ENCODE data around the gene PGC.

The PGC gene

DNA sequence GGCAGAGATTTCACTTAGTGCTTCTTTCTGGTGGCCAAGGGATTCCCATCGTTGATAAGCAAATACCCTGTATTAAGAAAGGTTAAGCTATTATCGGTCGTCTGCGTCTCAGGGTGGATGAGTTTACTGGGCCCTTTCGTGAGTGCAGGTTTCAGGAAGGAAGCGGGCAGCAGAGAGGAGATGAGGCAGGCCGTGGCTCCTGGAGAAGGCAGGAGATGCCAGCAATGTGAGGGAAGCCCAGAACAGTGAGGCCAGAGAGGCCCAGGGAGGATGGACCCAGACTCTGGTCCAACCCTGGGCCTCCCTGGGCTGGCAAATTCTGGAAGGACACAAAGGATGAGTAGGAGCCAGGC, 23.0 kb downstream of the PGC start:
- H4K12ac ChIP-seq (ENCODE audit: low read depth, low read length): no peak overlapping the region
- no peak for DNase-seq
- no peak overlapping the region for H3K9ac ChIP-seq (ENCODE audit: low read length)
- H3K79me2 ChIP-seq (ENCODE audit: control insufficient read depth, insufficient read depth, low read length, poor library complexity): peaks cover 3% of the 10 kb centered on the region
- no peak overlapping the region for H3K4me2 ChIP-seq (ENCODE audit: low read length)
- peaks cover 13% of the 10 kb centered on the region for H3K79me1 ChIP-seq (ENCODE audit: low read length)
- H2BK5ac ChIP-seq (ENCODE audit: low read depth, low read length, poor library complexity): peak overlapping the region; percentile 7
- H3K36me3 ChIP-seq (ENCODE audit: control insufficient read depth in 1 of 2, insufficient read depth in 2 of 2, low read length in 2 of 2): no peaks in the 10 kb centered on the region
- no peak overlapping the region for H3K23ac ChIP-seq (ENCODE audit: low read length)
- no peak overlapping the region for H3K4ac ChIP-seq (ENCODE audit: low read depth, low read length)
- peak overlapping the region; percentile 56 for H3K18ac ChIP-seq (ENCODE audit: low read length)
- peak overlapping the region; percentile 18 for H2AFZ ChIP-seq (ENCODE audit: insufficient read depth, low read length, poor library complexity)
- H4K91ac ChIP-seq (ENCODE audit: low read depth, low read length): peak overlapping the region; percentile 46
- H2AK5ac ChIP-seq (ENCODE audit: low read length): peak overlapping the region; percentile 74
- peak overlapping the region; percentile 57 for H2BK120ac ChIP-seq (ENCODE audit: insufficient read depth, low read length, poor library complexity)
- H4K8ac ChIP-seq (ENCODE audit: low read depth, low read length): peak overlapping the region; percentile 43
- peak overlapping the region; percentile 35 for H3K14ac ChIP-seq (ENCODE audit: low read length)
- peaks cover 25 to 28% of the 10 kb centered on the region in 2 experiments for H3K4me1 ChIP-seq (ENCODE audit: control insufficient read depth in 1 of 2, insufficient read depth in 2 of 2, low read length in 2 of 2)
- H3K27ac ChIP-seq (ENCODE audit: low read depth, low read length): peak overlapping the region; percentile 22
- no peaks in the 10 kb centered on the region for H3K27me3 ChIP-seq (ENCODE audit: insufficient read depth, low read length)
- H3K4me3 ChIP-seq (ENCODE audit: low read depth, low read length): no peak overlapping the region
- H3K9me3 ChIP-seq (ENCODE audit: insufficient read depth, low read depth, low read length): no peaks in the 10 kb centered on the region
- WGBS (ENCODE audit: extremely low coverage, insufficient coverage, insufficient read length): no CpG with 5 or more reads among the region's 7 CpGs
- H2BK12ac ChIP-seq (ENCODE audit: low read length): peak overlapping the region; percentile 16

DNA sequence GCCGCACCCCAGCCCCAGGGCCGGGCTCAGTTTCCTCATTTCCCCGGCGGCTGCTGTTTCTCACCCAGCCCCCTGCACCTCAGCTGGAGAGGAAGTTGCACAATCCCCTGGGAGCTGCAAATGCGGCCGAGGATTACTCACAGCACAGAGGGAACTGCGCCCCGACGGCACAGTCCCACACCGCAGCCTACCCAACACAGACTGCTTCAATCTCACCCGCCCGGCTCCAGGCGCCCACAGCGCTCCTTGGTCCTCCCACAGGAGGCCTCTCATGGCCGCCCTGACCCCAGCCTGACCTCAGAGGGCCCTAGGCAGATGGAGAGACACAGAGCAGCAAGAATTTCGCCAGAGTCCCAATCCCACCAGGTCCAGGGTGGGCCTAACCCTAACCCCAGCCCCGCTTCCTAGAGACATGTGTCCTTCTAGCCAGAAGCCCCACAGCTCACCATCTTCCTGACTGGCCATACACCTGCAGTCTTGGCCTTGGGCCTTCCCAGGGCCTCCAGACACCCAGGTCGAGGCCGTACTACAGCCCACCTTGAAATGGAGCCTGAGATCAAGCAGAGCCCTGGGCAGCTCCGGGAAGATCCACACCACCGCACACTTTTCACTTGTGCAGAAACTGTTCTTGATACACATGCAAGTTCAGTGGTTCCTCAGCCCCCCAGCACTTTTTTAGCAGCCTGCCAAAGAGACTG, 23.5 kb downstream of the PGC start:
- peaks cover 28 to 29% of the 10 kb centered on the region in 2 experiments for H3K4me1 ChIP-seq (ENCODE audit: control insufficient read depth in 1 of 2, insufficient read depth in 2 of 2, low read length in 2 of 2)
- peak overlapping the region; percentile 8 for H2AK5ac ChIP-seq (ENCODE audit: low read length)
- peak overlapping the region; percentile 57 for H2BK120ac ChIP-seq (ENCODE audit: insufficient read depth, low read length, poor library complexity)
- peak overlapping the region; percentile 22 for H3K27ac ChIP-seq (ENCODE audit: low read depth, low read length)
- peak overlapping the region; percentile 41 for H2BK5ac ChIP-seq (ENCODE audit: low read depth, low read length, poor library complexity)
- peak overlapping the region; percentile 19 for H4K12ac ChIP-seq (ENCODE audit: low read depth, low read length)
- peak overlapping the region; percentile 52 for H2BK12ac ChIP-seq (ENCODE audit: low read length)
- H3K4me3 ChIP-seq (ENCODE audit: low read depth, low read length): no peak overlapping the region
- WGBS (ENCODE audit: extremely low coverage, insufficient coverage, insufficient read length): no CpG with 5 or more reads among the region's 21 CpGs
- peaks cover 13% of the 10 kb centered on the region for H3K79me1 ChIP-seq (ENCODE audit: low read length)
- H3K36me3 ChIP-seq (ENCODE audit: control insufficient read depth in 1 of 2, insufficient read depth in 2 of 2, low read length in 2 of 2): no peaks in the 10 kb centered on the region
- H4K91ac ChIP-seq (ENCODE audit: low read depth, low read length): peak overlapping the region; percentile 46
- H3K23ac ChIP-seq (ENCODE audit: low read length): no peak overlapping the region
- no peak overlapping the region for H3K4ac ChIP-seq (ENCODE audit: low read depth, low read length)
- DNase-seq: peak; percentile 65 to 74
- H3K4me2 ChIP-seq (ENCODE audit: low read length): peak overlapping the region; percentile 2
- H3K14ac ChIP-seq (ENCODE audit: low read length): peak overlapping the region; percentile 57
- no peaks in the 10 kb centered on the region for H3K9me3 ChIP-seq (ENCODE audit: insufficient read depth, low read depth, low read length)
- peak overlapping the region; percentile 22 for H3K18ac ChIP-seq (ENCODE audit: low read length)
- peak overlapping the region; percentile 21 for H2AFZ ChIP-seq (ENCODE audit: insufficient read depth, low read length, poor library complexity)
- no peak overlapping the region for H3K9ac ChIP-seq (ENCODE audit: low read length)
- peak overlapping the region; percentile 47 for H4K8ac ChIP-seq (ENCODE audit: low read depth, low read length)
- H3K79me2 ChIP-seq (ENCODE audit: control insufficient read depth, insufficient read depth, low read length, poor library complexity): peaks cover 3% of the 10 kb centered on the region
- no peaks in the 10 kb centered on the region for H3K27me3 ChIP-seq (ENCODE audit: insufficient read depth, low read length)

DNA sequence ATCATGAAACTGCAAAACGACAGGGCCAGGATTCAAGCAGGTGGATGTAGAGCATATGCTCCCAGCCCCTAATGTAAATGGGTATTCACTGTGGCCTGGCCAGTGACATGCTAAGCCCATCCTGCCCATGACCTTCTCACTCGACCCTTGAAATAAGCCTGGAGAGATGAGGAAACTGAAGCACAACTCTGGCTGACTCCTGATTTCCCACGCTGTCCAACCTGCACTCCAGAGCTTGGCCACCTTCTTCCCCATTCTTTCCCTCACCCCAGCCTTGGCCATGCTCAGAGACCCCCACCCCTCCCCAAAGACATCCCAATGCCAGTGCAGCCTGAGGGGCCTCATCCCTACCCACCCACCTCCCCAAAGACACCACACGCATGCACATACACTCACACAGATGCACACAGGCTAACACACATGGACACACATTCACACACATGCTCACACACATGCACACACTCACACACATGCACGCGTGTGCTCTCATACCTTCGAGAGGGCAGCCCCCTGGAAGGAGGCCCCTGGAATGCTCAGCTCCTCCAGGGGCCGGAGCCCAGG, 24.1 kb downstream of the PGC start:
- Histone ChIP-seq H3K36me3 (ENCODE audit: control insufficient read depth in 1 of 2, insufficient read depth in 2 of 2, low read length in 2 of 2) (no peaks in the 10 kb centered on the region), H3K9me3 (ENCODE audit: insufficient read depth, low read depth, low read length) (no peaks in the 10 kb centered on the region), H4K12ac (ENCODE audit: low read depth, low read length) (no peak overlapping the region), H3K4me2 (ENCODE audit: low read length) (peak overlapping the region; percentile 2), H3K4me3 (ENCODE audit: low read depth, low read length) (no peak overlapping the region), H2BK5ac (ENCODE audit: low read depth, low read length, poor library complexity) (no peak overlapping the region), H3K27ac (ENCODE audit: low read depth, low read length) (no peak overlapping the region), H3K14ac (ENCODE audit: low read length) (no peak overlapping the region), H2AK5ac (ENCODE audit: low read length) (no peak overlapping the region), H3K4me1 (ENCODE audit: control insufficient read depth in 1 of 2, insufficient read depth in 2 of 2, low read length in 2 of 2) (peaks cover 30 to 31% of the 10 kb centered on the region in 2 experiments), H3K79me1 (ENCODE audit: low read length) (peaks cover 13% of the 10 kb centered on the region), H4K8ac (ENCODE audit: low read depth, low read length) (peak overlapping the region; percentile 49), H3K9ac (ENCODE audit: low read length) (no peak overlapping the region), H2BK12ac (ENCODE audit: low read length) (no peak overlapping the region), H2BK120ac (ENCODE audit: insufficient read depth, low read length, poor library complexity) (no peak overlapping the region), H3K79me2 (ENCODE audit: control insufficient read depth, insufficient read depth, low read length, poor library complexity) (peaks cover 3% of the 10 kb centered on the region), H4K91ac (ENCODE audit: low read depth, low read length) (peak overlapping the region; percentile 45), H3K23ac (ENCODE audit: low read length) (no peak overlapping the region), H3K18ac (ENCODE audit: low read length) (peak overlapping the region; percentile 54), H2AFZ (ENCODE audit: insufficient read depth, low read length, poor library complexity) (peak overlapping the region; percentile 46), H3K4ac (ENCODE audit: low read depth, low read length) (peak overlapping the region; percentile 3), H3K27me3 (ENCODE audit: insufficient read depth, low read length) (no peaks in the 10 kb centered on the region)
- WGBS (ENCODE audit: extremely low coverage, insufficient coverage, insufficient read length): no CpG with 5 or more reads among the region's 8 CpGs
- no peak for DNase-seq

DNA sequence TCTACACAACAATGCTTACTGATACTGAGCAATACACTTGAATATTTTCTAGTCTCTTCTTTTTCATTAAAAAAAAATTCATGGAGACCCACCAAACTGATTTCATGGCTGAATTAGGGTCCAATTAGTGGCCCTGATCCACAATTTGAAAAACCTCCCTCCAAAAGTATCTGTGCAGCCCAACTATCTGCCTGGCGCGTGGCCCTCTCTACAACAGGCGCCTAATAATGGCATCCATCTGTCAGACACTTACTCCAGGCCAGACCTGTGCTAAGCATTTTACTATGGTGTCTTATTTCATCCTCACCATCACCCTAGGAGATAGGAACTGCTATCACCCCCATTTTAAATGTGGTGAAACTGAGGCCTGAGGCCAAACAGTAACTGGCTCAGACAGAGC, 25.8 kb downstream of the PGC start:
- no peaks in the 10 kb centered on the region for H3K9me3 ChIP-seq (ENCODE audit: insufficient read depth, low read depth, low read length)
- no CpG with 5 or more reads among the region's 3 CpGs for WGBS (ENCODE audit: extremely low coverage, insufficient coverage, insufficient read length)

More for the DNA sequence above, 25.8 kb downstream of the PGC start:
- Histone ChIP-seq H3K9ac (ENCODE audit: low read length) (no peak overlapping the region), H3K4ac (ENCODE audit: low read depth, low read length) (no peak overlapping the region), H3K27ac (ENCODE audit: low read depth, low read length) (no peak overlapping the region), H3K18ac (ENCODE audit: low read length) (no peak overlapping the region), H2BK120ac (ENCODE audit: insufficient read depth, low read length, poor library complexity) (no peak overlapping the region), H3K14ac (ENCODE audit: low read length) (no peak overlapping the region), H2BK12ac (ENCODE audit: low read length) (no peak overlapping the region), H3K4me3 (ENCODE audit: low read depth, low read length) (no peak overlapping the region), H3K79me1 (ENCODE audit: low read length) (peaks cover 13% of the 10 kb centered on the region), H4K8ac (ENCODE audit: low read depth, low read length) (no peak overlapping the region), H3K36me3 (ENCODE audit: control insufficient read depth in 1 of 2, insufficient read depth in 2 of 2, low read length in 2 of 2) (no peaks in the 10 kb centered on the region), H4K91ac (ENCODE audit: low read depth, low read length) (no peak overlapping the region), H2AFZ (ENCODE audit: insufficient read depth, low read length, poor library complexity) (no peak overlapping the region), H3K4me2 (ENCODE audit: low read length) (no peak overlapping the region), H3K79me2 (ENCODE audit: control insufficient read depth, insufficient read depth, low read length, poor library complexity) (peaks cover 4% of the 10 kb centered on the region), H4K12ac (ENCODE audit: low read depth, low read length) (no peak overlapping the region), H2BK5ac (ENCODE audit: low read depth, low read length, poor library complexity) (no peak overlapping the region), H2AK5ac (ENCODE audit: low read length) (no peak overlapping the region), H3K4me1 (ENCODE audit: control insufficient read depth in 1 of 2, insufficient read depth in 2 of 2, low read length in 2 of 2) (peaks cover 30 to 36% of the 10 kb centered on the region in 2 experiments), H3K23ac (ENCODE audit: low read length) (no peak overlapping the region), H3K27me3 (ENCODE audit: insufficient read depth, low read length) (no peaks in the 10 kb centered on the region)
- DNase-seq: no peak

All from trophoblast cell (in vitro differentiated cells and primary cell).